HepG2 (cell line): Measurements from ENCODE around the gene TP73. TPM values are rescaled to one million over a fixed set of nuclear protein-coding genes. Genes with fewer than 3 reads are reported as not detected.

Experiments used
- ATAC-seq: fragments of 200-7000 bp; cut with Tn5 transposase; 3 replicates; pipeline ENCODE4 v1.9.1; 2020; ENCODE audit warnings: mild to moderate bottlenecking, moderate library complexity
- BruUV-seq: library from RNA; stranded (reverse); fragments of 400-500 nt; replicated peaks from 2 replicates; lab custom pipeline; 2021; lab: Mats Ljungman, UMichigan
- CTCF ChIA-PET: fragments of 300-600 bp; formaldehyde crosslinking; extraction: SDS; loops from one replicate; lab custom pipeline; 2021; ENCODE audit warnings: low total read pairs, inconsistent platforms, low intra/inter-chr PET ratio; lab: Yijun Ruan, JAX
- POLR2A ChIA-PET: fragments of 350-600 bp; sonication (Branson Sonifier 250); formaldehyde crosslinking; loops from one replicate; lab custom pipeline; 2020; ENCODE audit warnings: antibody characterized with exemption, inconsistent platforms; lab: Yijun Ruan, JAX
- DNase-seq: peaks from one replicate; pipeline ENCODE4 v3.0.0-alpha.2; 2015; ENCODE audit warnings: low spot score
- FAIRE-seq: peaks from 3 replicates; lab custom pipeline; 2011; peaks lifted over from hg19 to GRCh38; lab: Jason Lieb, UNC
- H2AFZ ChIP-seq: one replicate; pipeline ENCODE4 v1.6.1; 2011; ENCODE audit warnings: low read length, inconsistent platforms
- H3K27ac ChIP-seq: fragments of 300-600 bp; 3 replicates; pipeline ENCODE4 v1.8.0; 2011; ENCODE audit warnings: mixed run types, mild to moderate bottlenecking, mixed read lengths, low read length, inconsistent platforms; ENCODE audit not compliant: insufficient read depth; ENCODE audit errors: extremely low read length
- H3K27me3 ChIP-seq, 2 experiments: fragments of 200-600 bp in 1 of 2; 2 replicates in 1 of 2; 3 replicates in 1 of 2; pipeline versions ENCODE4 v1.6.0 to v1.8.0; 2011; ENCODE audit warnings: low read length in 2 of 2, mild to moderate bottlenecking in 2 of 2, moderate library complexity in 2 of 2, inconsistent platforms in 1 of 2; ENCODE audit not compliant: insufficient read depth in 2 of 2, control insufficient read depth in 1 of 2
- H3K36me3 ChIP-seq, 2 experiments: fragments of 200-600 bp in 1 of 2; replicated peaks in 1 of 2; 2 replicates in 1 of 2; 3 replicates in 1 of 2; pipeline versions ENCODE4 v1.5.1 to v1.8.0; 2011; ENCODE audit warnings: low read length in 2 of 2, inconsistent platforms in 1 of 2; ENCODE audit not compliant: insufficient read depth in 2 of 2, control insufficient read depth in 1 of 2
- H3K4me1 ChIP-seq: 2 replicates; pipeline ENCODE4 v1.5.1; 2012; ENCODE audit warnings: low read length, inconsistent platforms; ENCODE audit not compliant: insufficient read depth
- H3K4me2 ChIP-seq: 2 replicates; pipeline ENCODE4 v1.6.0; 2011; ENCODE audit warnings: low read depth, low read length, inconsistent platforms
- H3K4me3 ChIP-seq, 3 experiments: fragments of 200-600 bp in 1 of 3; sonication (generic), shearing (Covaris generic) in 1 of 3; replicated peaks in 1 of 3; 2 replicates each; pipeline ENCODE4 v1.5.1; 2011 to 2016; ENCODE audit warnings: low read length in 3 of 3, inconsistent platforms in 2 of 3, low read depth in 2 of 3, mild to moderate bottlenecking in 2 of 3, control low read depth in 1 of 3, mixed read lengths in 1 of 3; ENCODE audit not compliant: insufficient read depth in 1 of 3
- H3K79me2 ChIP-seq: one replicate; pipeline ENCODE4 v1.6.1; 2011; ENCODE audit warnings: low read length, inconsistent platforms; ENCODE audit not compliant: insufficient read depth
- H3K9ac ChIP-seq: 2 replicates; pipeline ENCODE4 v1.6.0; 2011; ENCODE audit warnings: mild to moderate bottlenecking, low read depth, low read length, inconsistent platforms; ENCODE audit not compliant: insufficient read depth
- H3K9me3 ChIP-seq: 2 replicates; pipeline ENCODE4 v1.5.1; 2012; ENCODE audit warnings: mild to moderate bottlenecking, low read length
- H4K20me1 ChIP-seq: 2 replicates; pipeline ENCODE4 v1.6.0; 2011; ENCODE audit warnings: inconsistent platforms, mild to moderate bottlenecking, low read length, moderate library complexity; ENCODE audit not compliant: insufficient read depth
- MBD4 ChIP-seq: IDR thresholded peaks from 2 replicates; pipeline ENCODE4 v1.6.1; 2012; ENCODE audit warnings: low read length, inconsistent platforms, borderline replicate concordance
- NBN ChIP-seq: fragments of 450-650 bp; conservative IDR thresholded peaks from 2 replicates; pipeline ENCODE4 v1.6.1; 2017
- NCOA2 ChIP-seq: sonication (generic); formaldehyde crosslinking; IDR thresholded peaks from 2 replicates; pipeline ENCODE4 v1.8.0; 2022; ENCODE audit warnings: inconsistent platforms
- NCOA5 ChIP-seq: sonication (generic); formaldehyde crosslinking; IDR thresholded peaks from 2 replicates; pipeline ENCODE4 v1.4.0; 2020; ENCODE audit warnings: missing genetic modification reagents
- RBFOX2 ChIP-seq: fragments of 200-400 bp; formaldehyde crosslinking; IDR thresholded peaks from 2 replicates; pipeline ENCODE4 v1.6.1; 2017; ENCODE audit warnings: low read depth, mild to moderate bottlenecking, low read length
- RFX3 ChIP-seq: IDR thresholded peaks from 2 replicates; pipeline ENCODE4 v1.6.1; 2016; ENCODE audit warnings: missing biosample characterization, missing genetic modification reagents
- SRSF9 ChIP-seq: fragments of 200-400 bp; formaldehyde crosslinking; IDR thresholded peaks from 2 replicates; pipeline ENCODE4 v1.6.1; 2018; ENCODE audit warnings: borderline replicate concordance, mild to moderate bottlenecking, low read depth, low read length; ENCODE audit not compliant: insufficient read depth, poor library complexity, severe bottlenecking
- TFE3 ChIP-seq: IDR thresholded peaks from 2 replicates; pipeline ENCODE4 v1.6.1; 2016
- ZBTB2 ChIP-seq: sonication (generic); formaldehyde crosslinking; IDR thresholded peaks from 2 replicates; pipeline ENCODE4 v1.8.0; 2022; ENCODE audit warnings: low read depth, missing genetic modification reagents
- ZBTB44 ChIP-seq: sonication (generic); formaldehyde crosslinking; IDR thresholded peaks from 2 replicates; pipeline ENCODE4 v1.4.0; 2020; ENCODE audit warnings: missing genetic modification reagents
- ZNF225 ChIP-seq: sonication (generic); formaldehyde crosslinking; IDR thresholded peaks from 2 replicates; pipeline ENCODE4 v1.4.0; 2020; ENCODE audit warnings: mild to moderate bottlenecking, missing genetic modification reagents
- ZNF235 ChIP-seq: sonication (generic); formaldehyde crosslinking; IDR thresholded peaks from 2 replicates; pipeline ENCODE4 v1.8.1; 2023; ENCODE audit warnings: mild to moderate bottlenecking, missing genetic modification reagents, borderline replicate concordance
- ZNF503 ChIP-seq: sonication (generic); formaldehyde crosslinking; IDR thresholded peaks from 2 replicates; pipeline ENCODE4 v1.4.0; 2020; ENCODE audit warnings: missing genetic modification reagents
- ZNF550 ChIP-seq: sonication (generic); formaldehyde crosslinking; IDR thresholded peaks from 2 replicates; pipeline ENCODE4 v1.4.0; 2020; ENCODE audit warnings: mild to moderate bottlenecking, missing genetic modification reagents, borderline replicate concordance
- ZNF660 ChIP-seq: sonication (generic); formaldehyde crosslinking; IDR thresholded peaks from 2 replicates; pipeline ENCODE4 v1.5.1; 2020; ENCODE audit warnings: mild to moderate bottlenecking, low read depth, missing genetic modification reagents, borderline replicate concordance
- WGBS: methylation state at CpG from one replicate; pipeline ENCODE4 v1.1.6; 2017; ENCODE audit warnings: low lambda C conversion rate; 5-methylcytosine and 5-hydroxymethylcytosine counted together
- in situ Hi-C: cut with HindIII; loops from 2 replicates; pipeline ENCODE4 v1.10.0; 2017; ENCODE audit warnings: low pct_unique_long_range_greater_than_20kb; ENCODE audit not compliant: extremely low pct_ligation_motif_present
- intact Hi-C: fragments of 100-400 bp; cut with micrococcal nuclease; formaldehyde crosslinking; loops from one replicate; pipeline ENCODE4 v1.10.0; 2022; ENCODE audit not compliant: unreplicated experiment
- polyA plus RNA-seq, 8 experiments: library from polyadenylated mRNA; depleted of rRNA in 3 of 8; stranded (reverse) in 7 of 8; unstranded in 1 of 8; fragments of >200 nt; fragmentation: Illumina TruSeq in 4 of 8; extraction: Trizol in 4 of 8; gene quantifications; 2 replicates each; pipeline versions ENCODE4 v1.2.1 to v1.2.3, GENCODE V29; 2011 to 2016; ENCODE audit warnings: low read depth in 4 of 8, missing spikeins in 1 of 8, mixed read lengths in 1 of 8; ENCODE audit not compliant: insufficient read depth in 1 of 8
- total RNA-seq, 5 experiments: library from RNA; depleted of rRNA; stranded (reverse); fragments of >200 nt; fragmentation: Illumina TruSeq; extraction: Trizol; gene quantifications; 2 replicates each; pipeline ENCODE4 v1.2.3, GENCODE V29; 2016; ENCODE audit warnings: low read depth in 1 of 5

Gene TP73
- total and polyA plus RNA-seq, 2 of the 13 experiments (the other 11 are each of a cell fraction or from before 2014, with no cell fraction given) = 0.49 to 1.1 TPM

GRCh38 chr1:3734602-3735001 is 82.3 kb downstream of the TP73 start (continued):
- no peak for TF ChIP-seq ZBTB44
- no peak for TF ChIP-seq SRSF9
- no peak for TF ChIP-seq ZNF225 (CRISPR knock-in tag)
- no peak for TF ChIP-seq RFX3 (CRISPR knock-in tag)

GRCh38 chr1:3735027-3735681 is 82.8 kb downstream of the TP73 start:
- Histone ChIP-seq H3K9ac (no peak overlapping the region), H3K4me2 (no peak overlapping the region), H3K4me1 (peaks cover 35% of the 10 kb centered on the region), H4K20me1 (no peaks in the 10 kb centered on the region), H3K27ac (no peak overlapping the region), H3K9me3 (no peaks in the 10 kb centered on the region), H3K27me3 (no peaks in the 10 kb centered on the region), H3K4me3 (no peak overlapping the region), H2AFZ (no peak overlapping the region), H3K36me3 (peaks cover 8 to 43% of the 10 kb centered on the region in 2 experiments), H3K79me2 (no peaks in the 10 kb centered on the region)
- ATAC-seq = no peak
- intact Hi-C loops (no loop called here), in situ Hi-C loops (no loop called here)
- no peak for FAIRE-seq
- TF ChIP-seq ZBTB2 (CRISPR knock-in tag) = no peak
- TF ChIP-seq ZNF550 (CRISPR knock-in tag) = no peak
- TF ChIP-seq MBD4 = no peak
- TF ChIP-seq ZNF235 (CRISPR knock-in tag) = no peak
- TF ChIP-seq ZNF660 = no peak
- TF ChIP-seq NCOA5 (CRISPR knock-in tag) = no peak
- TF ChIP-seq RBFOX2 = no peak; the same call in 1 of the 2 replicates
- TF ChIP-seq NBN = no peak
- no peak for TF ChIP-seq ZNF503 (CRISPR knock-in tag)
- TF ChIP-seq TFE3 (CRISPR knock-in tag) = no peak
- no peak for TF ChIP-seq NCOA2
- 93% methylated on average over 10 of the region's 12 CpGs for WGBS
- POLR2A ChIA-PET = no interaction called here
- CTCF ChIA-PET = no interaction called here
- no TSS peak for BruUV-seq
- no peak for DNase-seq
